Measurements from ENCODE around the gene HOXB8.

DNA sequence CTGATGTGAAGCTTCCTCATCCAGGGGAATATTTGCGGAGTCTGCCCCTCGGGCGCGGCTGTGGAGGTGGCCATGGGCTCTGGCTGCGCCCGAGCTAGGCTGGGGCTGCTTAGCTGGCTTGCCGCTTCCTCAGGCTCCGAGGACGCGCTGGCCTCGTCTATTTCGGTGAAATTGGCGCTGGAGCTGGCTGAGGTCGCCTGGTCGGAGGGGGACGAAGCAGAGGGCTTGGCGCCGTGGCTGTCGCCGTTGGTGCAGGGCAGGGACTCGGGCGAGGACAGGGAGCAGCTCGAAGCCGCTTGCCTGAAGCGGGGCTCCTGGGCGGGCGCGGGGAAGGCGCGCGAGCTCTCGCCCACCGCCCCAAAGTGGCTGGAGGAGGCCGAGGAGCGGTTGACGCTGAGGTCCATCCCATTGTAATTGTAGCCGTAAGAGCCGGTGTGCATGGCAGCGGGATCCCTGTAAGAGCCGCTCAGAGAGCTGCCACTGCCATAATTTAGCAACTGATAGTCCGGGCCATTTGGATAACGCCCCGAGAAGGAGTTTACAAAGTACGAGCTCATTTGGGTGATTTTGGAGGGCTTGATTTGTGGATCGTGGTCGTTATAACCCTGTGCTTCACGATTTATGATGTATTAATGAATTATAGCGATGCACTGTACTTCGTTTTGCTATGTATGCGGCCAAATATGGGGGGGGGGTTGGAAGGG, 21.8 kb downstream of the HOXB8 start, which contains the start of gene HOXB5:
- TF ChIP-seq, protein P1, sequence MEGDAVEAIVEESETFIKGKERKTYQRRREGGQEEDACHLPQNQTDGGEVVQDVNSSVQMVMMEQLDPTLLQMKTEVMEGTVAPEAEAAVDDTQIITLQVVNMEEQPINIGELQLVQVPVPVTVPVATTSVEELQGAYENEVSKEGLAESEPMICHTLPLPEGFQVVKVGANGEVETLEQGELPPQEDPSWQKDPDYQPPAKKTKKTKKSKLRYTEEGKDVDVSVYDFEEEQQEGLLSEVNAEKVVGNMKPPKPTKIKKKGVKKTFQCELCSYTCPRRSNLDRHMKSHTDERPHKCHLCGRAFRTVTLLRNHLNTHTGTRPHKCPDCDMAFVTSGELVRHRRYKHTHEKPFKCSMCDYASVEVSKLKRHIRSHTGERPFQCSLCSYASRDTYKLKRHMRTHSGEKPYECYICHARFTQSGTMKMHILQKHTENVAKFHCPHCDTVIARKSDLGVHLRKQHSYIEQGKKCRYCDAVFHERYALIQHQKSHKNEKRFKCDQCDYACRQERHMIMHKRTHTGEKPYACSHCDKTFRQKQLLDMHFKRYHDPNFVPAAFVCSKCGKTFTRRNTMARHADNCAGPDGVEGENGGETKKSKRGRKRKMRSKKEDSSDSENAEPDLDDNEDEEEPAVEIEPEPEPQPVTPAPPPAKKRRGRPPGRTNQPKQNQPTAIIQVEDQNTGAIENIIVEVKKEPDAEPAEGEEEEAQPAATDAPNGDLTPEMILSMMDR (IDR thresholded peaks at IDR 0.05): no peak
- TF ChIP-seq POLR2A (IDR thresholded peaks at IDR 0.05) (no peak), EP300 (IDR thresholded peaks at IDR 0.05) (no peak)

All from upper lobe of left lung (tissue), 4 donors.